Bronchial epithelial cell (primary cell): Measurements from ENCODE around the gene OPTN. TPM values are rescaled to one million over a fixed set of nuclear protein-coding genes. Genes with fewer than 3 reads are reported as not detected.

Source experiments
- DNase-seq: peaks from one replicate; pipeline ENCODE4 v3.0.0-alpha.2; 2010; ENCODE audit warnings: low read depth
- FAIRE-seq: peaks from 2 replicates; lab custom pipeline; 2011; peaks lifted over from hg19 to GRCh38; lab: Jason Lieb, UNC
- H3K27me3 ChIP-seq: 2 replicates; pipeline ENCODE4 v1.5.1; 2011; ENCODE audit warnings: low read length; ENCODE audit not compliant: control insufficient read depth, insufficient read depth
- H3K36me3 ChIP-seq: 2 replicates; pipeline ENCODE4 v1.5.1; 2011; ENCODE audit warnings: low read length; ENCODE audit not compliant: control insufficient read depth, insufficient read depth
- H3K4me3 ChIP-seq: 2 replicates; pipeline ENCODE4 v1.5.1; 2011; ENCODE audit warnings: mild to moderate bottlenecking, low read depth, low read length, control low read depth
- total RNA-seq: library from RNA; depleted of rRNA; stranded (reverse); fragments of >200 nt; gene quantifications from 2 replicates; pipeline ENCODE4 v1.2.1, GENCODE V29; 2014
- TF ChIP-seq, protein P1 (sequence below): IDR thresholded peaks from 2 replicates; pipeline ENCODE4 v1.5.1; 2011; ENCODE audit warnings: mild to moderate bottlenecking, moderate library complexity, low read length, control low read depth, inconsistent platforms; ENCODE audit not compliant: insufficient read depth, severe bottlenecking

Gene OPTN
- total RNA-seq, 1 donor from 2014 or later, result 57.1 TPM

DNA sequence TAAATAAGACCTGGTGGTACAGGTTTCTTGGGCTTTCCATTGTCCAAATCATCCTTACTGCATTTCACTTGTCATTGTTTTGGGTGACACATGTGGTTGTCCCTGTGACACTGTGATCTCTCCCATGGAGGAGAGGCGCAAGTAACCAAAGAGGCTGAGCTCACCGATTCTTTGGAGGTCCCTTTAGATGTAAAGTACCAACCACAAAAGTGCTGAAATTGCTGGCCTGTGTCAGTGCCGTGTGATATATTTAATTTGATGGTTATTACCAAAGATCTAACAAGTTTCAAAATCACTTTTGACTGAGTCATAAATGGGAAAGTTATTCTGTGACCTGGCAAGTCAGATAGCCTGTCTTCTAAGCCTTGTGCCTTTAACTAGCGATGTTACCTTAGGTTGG, 80.8 kb downstream of the OPTN start:
- TF ChIP-seq, protein P1, sequence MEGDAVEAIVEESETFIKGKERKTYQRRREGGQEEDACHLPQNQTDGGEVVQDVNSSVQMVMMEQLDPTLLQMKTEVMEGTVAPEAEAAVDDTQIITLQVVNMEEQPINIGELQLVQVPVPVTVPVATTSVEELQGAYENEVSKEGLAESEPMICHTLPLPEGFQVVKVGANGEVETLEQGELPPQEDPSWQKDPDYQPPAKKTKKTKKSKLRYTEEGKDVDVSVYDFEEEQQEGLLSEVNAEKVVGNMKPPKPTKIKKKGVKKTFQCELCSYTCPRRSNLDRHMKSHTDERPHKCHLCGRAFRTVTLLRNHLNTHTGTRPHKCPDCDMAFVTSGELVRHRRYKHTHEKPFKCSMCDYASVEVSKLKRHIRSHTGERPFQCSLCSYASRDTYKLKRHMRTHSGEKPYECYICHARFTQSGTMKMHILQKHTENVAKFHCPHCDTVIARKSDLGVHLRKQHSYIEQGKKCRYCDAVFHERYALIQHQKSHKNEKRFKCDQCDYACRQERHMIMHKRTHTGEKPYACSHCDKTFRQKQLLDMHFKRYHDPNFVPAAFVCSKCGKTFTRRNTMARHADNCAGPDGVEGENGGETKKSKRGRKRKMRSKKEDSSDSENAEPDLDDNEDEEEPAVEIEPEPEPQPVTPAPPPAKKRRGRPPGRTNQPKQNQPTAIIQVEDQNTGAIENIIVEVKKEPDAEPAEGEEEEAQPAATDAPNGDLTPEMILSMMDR, result no peak
- Histone ChIP-seq H3K36me3 (no peaks in the 10 kb centered on the region), H3K27me3 (no peaks in the 10 kb centered on the region), H3K4me3 (no peak overlapping the region)
- DNase-seq, result no peak
- FAIRE-seq, result no peak

DNA sequence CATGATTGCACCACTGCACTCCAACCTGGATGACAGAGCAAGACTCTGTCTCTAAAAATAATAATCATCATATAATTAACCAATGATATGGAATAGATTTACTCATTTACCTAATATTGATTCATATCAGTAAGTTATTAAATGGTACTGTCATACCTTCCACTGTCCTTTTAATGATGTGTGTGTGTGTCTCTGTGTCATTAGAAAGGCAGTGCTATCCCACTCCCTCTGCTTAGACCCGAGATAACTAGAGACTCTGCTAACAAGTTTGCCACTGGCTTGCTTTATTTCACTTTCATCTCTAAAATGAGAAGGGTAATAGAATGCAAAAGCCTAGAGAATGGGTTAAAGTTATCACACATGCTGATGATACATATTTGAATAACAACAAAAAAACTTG, 82.5 kb downstream of the OPTN start:
- no peak for DNase-seq
- TF ChIP-seq, protein P1, result no peak
- no peaks in the 10 kb centered on the region for H3K27me3 ChIP-seq
- no peak for FAIRE-seq
- H3K4me3 ChIP-seq, result no peak overlapping the region
- no peaks in the 10 kb centered on the region for H3K36me3 ChIP-seq

DNA sequence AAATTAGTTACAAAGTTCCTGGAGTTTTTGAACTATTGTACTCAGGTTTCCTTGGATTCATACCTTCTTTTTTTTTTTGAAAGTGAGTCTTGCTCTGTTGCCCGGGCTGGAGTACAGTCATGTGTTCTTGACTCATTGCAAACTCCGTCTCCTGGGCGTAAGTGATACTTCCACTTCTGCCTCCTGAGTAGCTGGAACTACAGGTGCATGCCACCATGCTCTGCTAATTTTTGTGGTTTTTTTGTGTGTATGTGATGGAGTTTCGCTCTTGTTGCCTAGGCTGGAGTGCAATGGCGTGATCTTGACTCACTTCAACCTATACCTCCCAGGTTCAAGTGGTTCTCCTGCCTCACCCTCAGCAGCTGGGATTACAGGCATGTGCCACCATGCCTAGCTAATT, 83.7 kb downstream of the OPTN start:
- TF ChIP-seq, protein P1, result no peak
- Histone ChIP-seq H3K4me3 (no peak overlapping the region), H3K36me3 (no peaks in the 10 kb centered on the region), H3K27me3 (no peaks in the 10 kb centered on the region)
- FAIRE-seq (no peak), DNase-seq (peak; percentile 39)

DNA sequence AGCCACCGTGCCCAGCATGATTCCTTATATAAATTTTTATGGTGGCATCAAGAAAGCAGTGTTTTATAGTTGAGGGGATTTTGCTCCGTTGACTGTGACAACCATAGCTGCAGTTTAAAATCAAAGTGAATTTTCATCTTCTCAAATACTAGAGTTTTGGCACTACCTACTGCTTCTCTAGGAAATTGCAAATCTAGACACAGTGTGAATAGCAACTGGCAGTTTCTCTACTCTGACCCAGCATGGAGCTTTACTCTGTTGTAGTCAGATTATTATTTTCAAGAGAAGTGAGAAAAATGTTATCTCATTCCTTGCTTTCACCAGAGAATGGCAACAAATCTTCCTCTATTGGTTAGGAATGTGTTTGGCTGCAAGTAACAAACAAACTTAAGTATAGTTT, 84.3 kb downstream of the OPTN start:
- TF ChIP-seq, protein P1, result no peak
- FAIRE-seq (no peak), DNase-seq (no peak)
- no peak overlapping the region for H3K4me3 ChIP-seq
- H3K36me3 ChIP-seq, result no peaks in the 10 kb centered on the region
- H3K27me3 ChIP-seq, result no peaks in the 10 kb centered on the region

DNA sequence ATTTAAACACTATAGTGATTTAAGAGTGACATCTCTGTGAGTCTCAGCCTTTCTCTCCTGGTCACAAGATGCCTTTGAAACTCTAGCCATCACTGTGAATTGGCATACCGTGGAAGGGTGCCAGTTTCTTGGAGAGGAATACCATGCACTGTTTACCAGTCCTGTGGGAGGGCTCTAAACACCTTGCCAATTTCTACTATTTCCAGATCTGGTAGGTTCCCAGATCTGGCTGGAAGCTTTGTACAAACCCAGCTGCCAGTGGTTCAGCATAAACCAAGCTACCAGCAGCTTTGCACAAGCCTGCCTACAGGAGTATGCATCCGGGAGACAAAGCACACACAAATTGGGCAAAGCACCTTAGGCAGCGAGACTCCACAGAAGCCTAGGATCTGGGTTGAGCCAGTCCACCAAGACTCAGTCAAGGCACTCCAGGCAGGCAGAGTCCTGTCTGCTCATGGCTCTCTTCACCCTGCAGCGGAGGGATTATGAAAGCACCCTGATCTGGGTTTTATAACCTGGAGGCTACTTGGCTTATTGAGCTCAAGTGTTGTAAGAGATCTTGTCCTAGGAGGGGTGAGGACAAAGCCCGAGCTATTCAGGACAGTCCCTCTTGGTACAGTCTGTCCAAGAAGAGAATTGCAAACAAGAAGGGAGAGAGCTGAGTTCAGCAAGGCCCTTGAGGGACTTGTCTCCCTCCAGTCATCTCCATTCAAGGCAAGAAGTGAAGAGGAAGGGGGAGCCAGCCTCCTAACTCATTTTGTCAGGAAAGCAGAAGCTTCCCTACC, 85.0 kb downstream of the OPTN start:
- Histone ChIP-seq H3K4me3 (no peak overlapping the region), H3K27me3 (no peaks in the 10 kb centered on the region), H3K36me3 (no peaks in the 10 kb centered on the region)
- DNase-seq (no peak), FAIRE-seq (peak; percentile 73)
- TF ChIP-seq, protein P1, result no peak

DNA sequence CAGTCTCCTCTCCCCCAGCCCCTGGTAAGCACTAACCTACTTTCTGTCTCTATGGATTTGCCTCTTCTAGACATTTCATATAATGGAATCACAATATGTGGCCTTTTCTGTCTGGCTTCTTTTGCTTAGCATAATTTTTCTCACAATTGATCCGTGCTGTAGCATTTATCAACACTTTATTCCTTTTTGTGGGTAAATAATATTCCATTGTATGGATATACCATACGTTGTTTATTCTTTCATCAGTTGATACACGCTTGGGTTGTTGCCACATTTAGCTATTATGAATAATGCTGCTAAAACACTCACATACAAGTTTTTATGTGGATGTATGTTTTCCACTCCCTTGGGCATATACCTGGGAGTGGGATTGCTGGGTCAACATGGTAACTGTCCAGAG, 87.2 kb downstream of the OPTN start:
- H3K4me3 ChIP-seq, result no peak overlapping the region
- no peaks in the 10 kb centered on the region for H3K36me3 ChIP-seq
- no peak for DNase-seq
- H3K27me3 ChIP-seq, result no peaks in the 10 kb centered on the region
- TF ChIP-seq, protein P1, result no peak
- no peak for FAIRE-seq
